CD4-positive, alpha-beta T cell treated with Interleukin-17A for 1 hour (primary cell): ENCODE measurements around the gene CMC1.
"Not testable (repeated sequence)": the region's sequence is repeated elsewhere in the genome, so short reads cannot be mapped to it uniquely, and the experiment has no call there.

Experiments used
- DNase-seq: peaks from one replicate; pipeline ENCODE4 v3.0.0-alpha.2; 2020

The CMC1 gene

GRCh38 chr3:28241221-28242160 is at the start of gene CMC1:
Gene CMC1, plus strand, starts transcription at chr3:28241619. Its CDS starts 175 bp downstream, at chr3:28241794.
- DNase-seq: peak; percentile 91

DNA sequence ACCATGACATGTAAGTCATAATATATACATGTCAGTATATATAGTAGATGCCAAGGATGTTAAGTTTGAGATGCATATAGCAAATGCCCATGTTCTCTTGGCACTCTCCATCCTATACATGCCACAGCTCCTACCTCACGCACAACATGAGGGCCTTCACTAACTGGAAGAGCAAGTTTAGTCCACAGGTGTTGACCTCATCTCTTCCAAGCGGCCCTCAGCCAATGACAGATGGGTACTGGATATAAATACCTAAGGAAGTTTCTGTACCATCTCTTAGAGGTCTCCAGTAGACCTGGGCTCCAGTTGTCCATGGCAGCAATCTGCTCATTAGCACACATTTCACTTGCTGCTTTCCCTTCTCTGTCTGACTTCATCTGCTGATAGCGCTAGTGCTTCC is 43.3 kb upstream of the CMC1 start:
- DNase-seq: no peak

- DNase-seq: no peak
Measured at GRCh38 chr3:28198974-28199373, 42.4 kb upstream of the CMC1 start.

- DNase-seq: not testable (repeated sequence)
Measured at GRCh38 chr3:28199643-28200042, 41.8 kb upstream of the CMC1 start.

DNA sequence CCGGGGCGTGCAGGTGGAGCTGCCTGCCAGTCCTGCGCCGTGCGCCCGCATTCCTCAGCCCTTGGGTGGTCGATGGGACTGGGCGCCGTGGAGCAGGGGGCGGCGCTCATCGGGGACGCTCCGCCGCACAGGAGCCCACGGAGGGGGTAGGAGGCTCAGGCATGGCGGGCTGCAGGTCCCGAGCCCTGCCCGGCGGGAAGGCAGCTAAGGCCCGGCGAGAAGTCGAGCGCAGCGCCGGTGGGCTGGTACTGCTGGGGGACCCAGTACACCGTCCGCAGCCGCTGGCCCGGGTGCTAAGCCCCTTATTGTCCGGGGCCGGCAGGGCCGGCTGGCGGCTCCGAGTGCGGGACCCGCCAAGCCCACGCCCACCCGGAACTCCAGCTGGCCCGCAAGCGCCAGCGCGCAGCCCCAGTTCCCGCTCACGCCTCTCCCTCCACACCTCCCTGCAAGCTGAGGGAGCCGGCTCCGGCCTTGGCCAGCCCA is 41.0 kb upstream of the CMC1 start:
- DNase-seq: not testable (repeated sequence)

GRCh38 chr3:28206479-28206878 is 34.9 kb upstream of the CMC1 start:
- DNase-seq: no peak

- no peak for DNase-seq
Measured at GRCh38 chr3:28207000-28207733, 34.3 kb upstream of the CMC1 start.

- DNase-seq: peak; percentile 48
Measured at GRCh38 chr3:28210968-28211713, 30.3 kb upstream of the CMC1 start.

- DNase-seq: no peak
Measured at GRCh38 chr3:28212681-28213080, 28.7 kb upstream of the CMC1 start.

GRCh38 chr3:28215407-28215806 is 26.0 kb upstream of the CMC1 start:
- no peak for DNase-seq

DNA sequence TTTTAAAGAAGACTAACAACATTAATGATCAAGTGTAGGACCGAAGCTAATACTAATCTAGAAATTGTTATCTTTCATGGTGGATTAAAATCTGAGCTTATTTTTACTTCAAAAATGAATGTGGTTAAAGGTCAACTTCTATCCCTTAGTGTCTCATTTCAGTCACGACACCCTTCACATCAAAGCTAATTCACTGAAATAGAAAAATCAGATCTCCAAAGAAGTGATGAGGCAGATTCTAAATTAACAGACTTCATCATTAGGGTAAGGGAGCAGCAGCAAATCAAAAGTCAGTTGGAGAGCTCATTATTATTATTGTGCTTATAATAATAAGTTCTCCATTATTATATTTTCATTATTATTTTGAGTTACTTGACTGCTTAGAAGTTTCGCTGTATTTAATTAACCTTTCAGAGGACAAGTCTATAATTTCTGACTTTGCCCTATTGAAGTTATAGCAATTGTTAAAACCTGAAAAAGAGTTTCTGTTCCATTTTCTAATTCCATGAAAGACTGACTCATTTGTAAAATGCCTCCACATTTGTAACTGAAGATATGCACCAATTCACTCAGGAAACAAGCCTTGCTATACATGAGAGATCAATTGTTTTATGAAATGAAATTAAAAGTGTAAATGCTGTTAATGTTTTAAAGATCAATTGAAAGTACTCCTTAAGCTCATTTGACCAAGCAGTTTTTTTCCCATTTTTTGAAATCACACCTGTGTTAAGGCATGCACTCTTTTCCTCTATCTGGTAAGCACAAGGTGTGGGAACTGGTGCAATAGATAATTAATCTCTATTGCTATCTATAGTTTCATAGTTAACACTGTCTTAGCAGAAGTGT is 23.1 kb upstream of the CMC1 start:
- no peak for DNase-seq

DNA sequence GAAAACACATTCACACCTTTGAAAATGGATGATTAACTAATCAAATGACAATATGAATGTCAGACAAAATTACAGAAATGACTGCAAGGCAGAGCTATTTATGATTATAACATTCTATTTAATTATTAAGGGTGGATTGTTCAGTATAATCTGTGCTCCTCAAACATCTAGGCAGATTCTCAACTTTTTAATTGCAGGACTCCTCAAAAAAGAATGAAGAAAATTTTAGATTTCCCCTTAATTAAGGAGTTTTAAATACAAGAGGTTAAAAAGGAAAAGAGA is 22.6 kb upstream of the CMC1 start:
- no peak for DNase-seq

DNA sequence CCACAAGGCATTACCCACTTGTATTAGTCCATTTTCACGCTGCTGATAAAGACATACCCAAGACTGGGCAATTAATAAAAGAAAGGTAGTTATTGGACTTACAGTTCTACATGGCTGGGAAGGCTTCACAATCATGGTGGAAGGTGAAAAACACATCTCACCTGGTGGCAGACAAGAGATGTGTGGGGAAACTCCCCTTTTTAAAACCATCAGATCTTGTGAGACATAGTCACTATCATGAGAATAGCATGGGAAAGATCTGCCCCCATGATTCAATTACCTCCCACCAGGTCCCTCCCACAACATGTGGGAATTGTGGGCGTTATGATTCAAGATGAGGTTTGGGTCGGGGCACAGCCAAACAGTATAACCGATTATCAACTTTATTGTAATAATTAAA is 17.0 kb upstream of the CMC1 start:
- DNase-seq: no peak

- no peak for DNase-seq
Measured at GRCh38 chr3:28226020-28226419, 15.4 kb upstream of the CMC1 start.

GRCh38 chr3:28228623-28229022 is 12.8 kb upstream of the CMC1 start:
- DNase-seq: no peak

DNA sequence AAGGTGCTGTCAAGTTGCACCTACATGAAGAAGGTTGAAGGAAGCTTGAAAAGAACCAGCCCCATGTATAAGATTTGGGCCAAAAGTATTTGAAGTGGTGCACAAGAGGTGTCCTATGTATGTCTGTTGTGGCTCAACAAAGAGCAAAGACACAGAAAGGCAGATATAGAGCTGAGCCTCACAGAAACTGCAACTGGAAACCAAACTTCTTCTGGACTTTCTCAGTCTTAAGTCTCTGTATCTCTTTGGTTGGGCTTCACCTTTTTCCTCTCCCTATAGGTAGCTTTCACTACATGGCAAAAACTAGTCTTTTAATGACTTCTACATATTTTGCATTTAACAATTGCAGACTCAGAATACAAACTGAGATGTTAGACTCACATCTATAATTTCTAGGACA is 8.8 kb upstream of the CMC1 start:
- no peak for DNase-seq

GRCh38 chr3:28234454-28234853 is 7.0 kb upstream of the CMC1 start:
- peak; percentile 24 for DNase-seq

DNA sequence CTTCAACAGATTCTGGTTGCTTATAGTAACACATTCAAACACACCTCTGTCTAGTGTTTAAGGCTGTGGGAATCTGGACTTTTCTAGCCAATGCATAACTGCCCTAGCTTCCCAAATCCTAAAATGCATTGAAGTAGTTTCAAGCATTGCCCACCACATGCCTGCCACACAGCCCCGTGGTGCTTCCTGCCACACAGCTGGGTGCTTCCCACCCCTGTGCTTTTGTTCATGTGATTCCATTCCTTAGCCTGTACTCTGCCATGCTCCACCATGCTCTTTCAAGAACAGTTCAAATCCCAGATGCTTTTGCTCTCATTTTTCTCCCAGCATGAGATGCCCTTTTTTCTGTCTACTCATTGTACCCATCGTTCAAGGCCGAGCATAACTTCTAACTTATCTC is 2.3 kb upstream of the CMC1 start:
- no peak for DNase-seq

- no peak for DNase-seq
Measured at GRCh38 chr3:28240441-28240840, 978 bp upstream of the CMC1 start.

DNA sequence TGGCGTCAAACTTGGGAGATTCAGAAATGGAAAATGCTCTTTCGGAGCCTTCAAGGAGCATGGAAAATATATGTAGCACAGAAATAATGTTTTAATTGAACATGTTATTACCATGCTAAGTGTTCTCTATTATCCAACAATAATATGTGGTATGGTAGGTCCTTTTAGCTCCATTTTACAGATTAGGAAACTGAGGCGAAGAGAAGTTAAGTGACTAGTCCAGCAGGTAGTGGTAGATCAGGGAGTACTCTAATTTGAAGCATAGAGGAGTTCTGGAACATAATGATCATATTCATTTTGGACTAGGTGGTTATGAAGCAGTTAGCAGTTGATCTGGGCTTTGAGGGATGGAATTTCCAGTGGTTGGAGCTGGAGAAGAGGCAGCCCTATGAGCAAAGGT is 1.1 kb downstream of the CMC1 start:
- DNase-seq: no peak

GRCh38 chr3:28243424-28244106 is 2.1 kb downstream of the CMC1 start:
- DNase-seq: peak; percentile 45

DNA sequence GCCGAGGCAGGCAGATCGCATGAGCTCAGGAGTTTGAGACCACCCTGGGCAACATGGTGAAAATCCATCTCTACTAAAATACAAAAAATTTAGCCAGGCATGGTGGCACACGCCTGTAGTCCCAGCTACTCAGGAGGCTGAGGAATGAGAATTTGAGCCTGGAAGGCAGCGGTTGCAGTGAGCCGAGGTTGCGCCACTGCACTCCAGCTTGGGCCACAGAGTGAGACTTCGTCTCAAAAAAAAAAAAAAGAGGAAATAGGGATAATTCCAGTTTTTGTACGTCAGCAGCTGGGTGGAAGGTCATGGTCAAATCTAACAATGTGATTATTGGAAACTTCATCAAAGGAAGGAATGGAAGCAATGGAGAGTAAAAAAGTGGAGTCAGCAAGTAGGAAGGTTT is 3.1 kb downstream of the CMC1 start:
- no peak for DNase-seq
